ENCODE results near the gene MYLK. TPM values are rescaled to one million over a fixed set of nuclear protein-coding genes. Genes with fewer than 3 reads are reported as not detected.

Gene MYLK
- total RNA-seq, 2 donors from 2014 or later: 4.7 to 6.6 TPM

DNA sequence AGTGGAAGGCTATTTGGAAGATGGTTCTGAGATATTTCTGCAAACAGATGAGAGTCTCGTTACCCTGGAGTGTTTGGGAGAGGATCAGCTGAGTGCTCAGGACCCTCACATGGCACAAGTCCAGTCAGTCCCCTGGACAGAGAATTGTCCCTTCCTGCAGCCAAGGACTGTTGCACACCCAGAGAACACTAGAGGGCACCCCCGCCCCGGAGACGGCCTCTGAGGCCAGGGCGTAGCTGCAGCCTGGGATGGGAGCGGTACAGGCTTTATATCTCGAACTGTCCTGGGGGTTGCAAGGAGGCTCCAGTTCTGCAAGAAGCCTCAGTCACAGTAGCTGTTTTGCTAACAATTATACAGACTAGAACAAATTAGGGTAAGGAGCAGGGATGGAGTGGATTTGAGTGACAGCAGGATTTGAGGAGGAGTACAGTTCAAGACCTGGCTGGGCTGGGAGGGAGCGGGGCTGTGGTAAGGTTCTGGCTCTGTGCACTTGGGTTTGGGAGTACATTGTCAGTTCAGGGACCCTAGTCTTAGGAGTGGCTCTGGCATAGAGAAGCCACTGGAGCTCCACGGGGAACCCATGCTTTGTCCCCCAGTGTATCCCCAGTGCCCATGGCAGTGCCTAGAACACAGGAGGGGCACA lies 231.7 kb downstream of the MYLK start:
- H3K36me3 Mint-ChIP-seq (ENCODE audit: low read depth): peaks cover 6% of the 10 kb centered on the region
- 31 to 53% methylated on average over 5 to 9 of the region's 9 CpGs for WGBS, 2 experiments (ENCODE audit: insufficient coverage in 1 of 2, insufficient read length in 1 of 2)

GRCh38 chr3:123651449-123652341 lies 232.4 kb downstream of the MYLK start:
- Mint-ChIP-seq H3K4me3 (no peak overlapping the region), H3K27me3 (ENCODE audit: insufficient read depth) (peaks cover 12% of the 10 kb centered on the region), H3K9me3 (peaks cover 1% of the 10 kb centered on the region), H3K4me1 (peaks cover 1% of the 10 kb centered on the region), H3K27ac (peak overlapping the region; percentile 45), H3K36me3 (ENCODE audit: low read depth) (no peaks in the 10 kb centered on the region)
- TF ChIP-seq, protein P1, sequence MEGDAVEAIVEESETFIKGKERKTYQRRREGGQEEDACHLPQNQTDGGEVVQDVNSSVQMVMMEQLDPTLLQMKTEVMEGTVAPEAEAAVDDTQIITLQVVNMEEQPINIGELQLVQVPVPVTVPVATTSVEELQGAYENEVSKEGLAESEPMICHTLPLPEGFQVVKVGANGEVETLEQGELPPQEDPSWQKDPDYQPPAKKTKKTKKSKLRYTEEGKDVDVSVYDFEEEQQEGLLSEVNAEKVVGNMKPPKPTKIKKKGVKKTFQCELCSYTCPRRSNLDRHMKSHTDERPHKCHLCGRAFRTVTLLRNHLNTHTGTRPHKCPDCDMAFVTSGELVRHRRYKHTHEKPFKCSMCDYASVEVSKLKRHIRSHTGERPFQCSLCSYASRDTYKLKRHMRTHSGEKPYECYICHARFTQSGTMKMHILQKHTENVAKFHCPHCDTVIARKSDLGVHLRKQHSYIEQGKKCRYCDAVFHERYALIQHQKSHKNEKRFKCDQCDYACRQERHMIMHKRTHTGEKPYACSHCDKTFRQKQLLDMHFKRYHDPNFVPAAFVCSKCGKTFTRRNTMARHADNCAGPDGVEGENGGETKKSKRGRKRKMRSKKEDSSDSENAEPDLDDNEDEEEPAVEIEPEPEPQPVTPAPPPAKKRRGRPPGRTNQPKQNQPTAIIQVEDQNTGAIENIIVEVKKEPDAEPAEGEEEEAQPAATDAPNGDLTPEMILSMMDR (conservative IDR thresholded peaks at IDR 0.05): no peak
- no peak overlapping the region for H3K4me3 ChIP-seq (ENCODE audit: low read length)
- H3K9ac ChIP-seq (ENCODE audit: extremely low read depth, low read length, poor library complexity, severe bottlenecking): no peak overlapping the region
- no peaks in the 10 kb centered on the region for H3K36me3 ChIP-seq (ENCODE audit: control insufficient read depth, insufficient read depth, low read length)
- peaks cover 3% of the 10 kb centered on the region for H3K9me3 ChIP-seq (ENCODE audit: control insufficient read depth, low read length)
- no peak overlapping the region for H3K27ac ChIP-seq (ENCODE audit: low read depth, low read length)
- H3K4me1 ChIP-seq (ENCODE audit: control insufficient read depth, insufficient read depth, low read length): no peaks in the 10 kb centered on the region
- H3K27me3 ChIP-seq (ENCODE audit: control insufficient read depth, insufficient read depth, low read length, poor library complexity, severe bottlenecking): no peaks in the 10 kb centered on the region
- peak; percentile 60 for DNase-seq
- WGBS, 2 experiments (ENCODE audit: insufficient coverage in 1 of 2, insufficient read length in 1 of 2): 67 to 77% methylated on average over 7 to 11 of the region's 11 CpGs

More for the DNA sequence above, 231.7 kb downstream of the MYLK start:
- TF ChIP-seq, protein P1 (conservative IDR thresholded peaks at IDR 0.05): peak; percentile 98
- Mint-ChIP-seq H3K4me1 (peaks cover 1% of the 10 kb centered on the region), H3K27me3 (ENCODE audit: insufficient read depth) (peaks cover 14% of the 10 kb centered on the region), H3K4me3 (no peak overlapping the region), H3K27ac (peak overlapping the region; percentile 45), H3K9me3 (peaks cover 6% of the 10 kb centered on the region)
- Histone ChIP-seq H3K36me3 (ENCODE audit: control insufficient read depth, insufficient read depth, low read length) (no peaks in the 10 kb centered on the region), H3K27me3 (ENCODE audit: control insufficient read depth, insufficient read depth, low read length, poor library complexity, severe bottlenecking) (no peaks in the 10 kb centered on the region), H3K27ac (ENCODE audit: low read depth, low read length) (no peak overlapping the region), H3K9ac (ENCODE audit: extremely low read depth, low read length, poor library complexity, severe bottlenecking) (no peak overlapping the region), H3K9me3 (ENCODE audit: control insufficient read depth, low read length) (peaks cover 10% of the 10 kb centered on the region), H3K4me1 (ENCODE audit: control insufficient read depth, insufficient read depth, low read length) (no peaks in the 10 kb centered on the region), H3K4me3 (ENCODE audit: low read length) (no peak overlapping the region)
- DNase-seq: peak; percentile 97

GRCh38 chr3:123650101-123650500 lies 234.0 kb downstream of the MYLK start:
- Histone ChIP-seq H3K9ac (ENCODE audit: extremely low read depth, low read length, poor library complexity, severe bottlenecking) (no peak overlapping the region), H3K4me3 (ENCODE audit: low read length) (no peak overlapping the region), H3K27ac (ENCODE audit: low read depth, low read length) (no peak overlapping the region), H3K36me3 (ENCODE audit: control insufficient read depth, insufficient read depth, low read length) (no peaks in the 10 kb centered on the region), H3K9me3 (ENCODE audit: control insufficient read depth, low read length) (no peaks in the 10 kb centered on the region), H3K27me3 (ENCODE audit: control insufficient read depth, insufficient read depth, low read length, poor library complexity, severe bottlenecking) (no peaks in the 10 kb centered on the region), H3K4me1 (ENCODE audit: control insufficient read depth, insufficient read depth, low read length) (no peaks in the 10 kb centered on the region)
- no peak overlapping the region for H3K27ac Mint-ChIP-seq
- no peaks in the 10 kb centered on the region for H3K36me3 Mint-ChIP-seq (ENCODE audit: low read depth)
- H3K4me1 Mint-ChIP-seq: peaks cover 5% of the 10 kb centered on the region
- no peaks in the 10 kb centered on the region for H3K9me3 Mint-ChIP-seq
- TF ChIP-seq, protein P1 (conservative IDR thresholded peaks at IDR 0.05): no peak
- no peak overlapping the region for H3K4me3 Mint-ChIP-seq
- peaks cover 3% of the 10 kb centered on the region for H3K27me3 Mint-ChIP-seq (ENCODE audit: insufficient read depth)
- no peak for DNase-seq
- WGBS, 2 experiments (ENCODE audit: insufficient coverage in 1 of 2, insufficient read length in 1 of 2): 85 to 90% methylated on average over 8 of the region's 8 CpGs

Measured in endodermal cell (in vitro differentiated cells).